GM12892 (cell line): ENCODE measurements around the gene PRKAR2B.

Source experiments
- POLR2A ChIP-seq: IDR thresholded peaks from 2 replicates; pipeline ENCODE4 v1.6.1; 2011; ENCODE audit warnings: low read depth, low read length, control low read depth
- POLR2AphosphoS5 ChIP-seq: IDR thresholded peaks from 2 replicates; pipeline ENCODE4 v1.6.1; 2011; ENCODE audit warnings: low read depth, low read length, control low read depth
- TAF1 ChIP-seq: IDR thresholded peaks from 2 replicates; pipeline ENCODE4 v1.6.1; 2011; ENCODE audit warnings: low read depth, mild to moderate bottlenecking, control low read depth, low read length, borderline replicate concordance

- TF ChIP-seq POLR2AphosphoS5, result no peak
- TF ChIP-seq TAF1, result no peak
- TF ChIP-seq POLR2A, result no peak
These were observed 20.9 kb upstream of the PRKAR2B start for GRCh38 chr7:107023522-107024151.
